ENCODE results near the gene CNPY1. TPM values are rescaled to one million over a fixed set of nuclear protein-coding genes. Genes with fewer than 3 reads are reported as not detected.

The CNPY1 gene
- total RNA-seq, 1 donor from 2014 or later, result not detected

DNA sequence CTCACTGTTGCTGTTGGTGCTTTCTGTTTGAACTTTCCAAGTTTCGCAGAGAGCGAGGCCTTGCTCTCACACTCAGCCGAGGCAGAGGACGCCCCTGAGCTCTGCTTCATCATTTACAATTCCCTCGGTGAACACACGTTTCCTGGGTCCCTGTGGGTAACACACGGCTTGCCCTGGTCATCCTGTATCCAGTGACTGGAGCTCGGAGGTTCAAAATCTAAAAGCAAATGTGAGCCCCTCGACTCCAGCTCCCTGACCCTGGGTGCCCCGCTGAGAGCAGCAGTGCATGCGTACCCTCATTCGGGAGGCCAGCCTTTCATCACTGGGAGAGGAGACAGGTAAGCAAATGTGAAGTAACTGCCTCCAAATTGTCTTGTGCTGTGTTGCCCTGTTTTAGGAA is 5.8 kb downstream of the CNPY1 start:
- Histone ChIP-seq H3K27me3 (no peaks in the 10 kb centered on the region), H3K27ac (no peak overlapping the region), H3K4me1 (no peaks in the 10 kb centered on the region), H3K36me3 (no peaks in the 10 kb centered on the region), H3K9me3 (no peaks in the 10 kb centered on the region), H3K4me3 (no peak overlapping the region)
- no peak for TF ChIP-seq POLR2AphosphoS5 (IDR thresholded peaks at IDR 0.05; ENCODE audit: insufficient read depth in 1 of 2, low read depth in 1 of 2)
- no peak for TF ChIP-seq POLR2A (IDR thresholded peaks at IDR 0.05)
- TF ChIP-seq, protein P1, sequence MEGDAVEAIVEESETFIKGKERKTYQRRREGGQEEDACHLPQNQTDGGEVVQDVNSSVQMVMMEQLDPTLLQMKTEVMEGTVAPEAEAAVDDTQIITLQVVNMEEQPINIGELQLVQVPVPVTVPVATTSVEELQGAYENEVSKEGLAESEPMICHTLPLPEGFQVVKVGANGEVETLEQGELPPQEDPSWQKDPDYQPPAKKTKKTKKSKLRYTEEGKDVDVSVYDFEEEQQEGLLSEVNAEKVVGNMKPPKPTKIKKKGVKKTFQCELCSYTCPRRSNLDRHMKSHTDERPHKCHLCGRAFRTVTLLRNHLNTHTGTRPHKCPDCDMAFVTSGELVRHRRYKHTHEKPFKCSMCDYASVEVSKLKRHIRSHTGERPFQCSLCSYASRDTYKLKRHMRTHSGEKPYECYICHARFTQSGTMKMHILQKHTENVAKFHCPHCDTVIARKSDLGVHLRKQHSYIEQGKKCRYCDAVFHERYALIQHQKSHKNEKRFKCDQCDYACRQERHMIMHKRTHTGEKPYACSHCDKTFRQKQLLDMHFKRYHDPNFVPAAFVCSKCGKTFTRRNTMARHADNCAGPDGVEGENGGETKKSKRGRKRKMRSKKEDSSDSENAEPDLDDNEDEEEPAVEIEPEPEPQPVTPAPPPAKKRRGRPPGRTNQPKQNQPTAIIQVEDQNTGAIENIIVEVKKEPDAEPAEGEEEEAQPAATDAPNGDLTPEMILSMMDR (IDR thresholded peaks at IDR 0.05), result no peak
- no peak for DNase-seq (ENCODE audit: extremely low spot score in 2 of 2)
- intact Hi-C loops (cut with DNase I), result no loop called here

DNA sequence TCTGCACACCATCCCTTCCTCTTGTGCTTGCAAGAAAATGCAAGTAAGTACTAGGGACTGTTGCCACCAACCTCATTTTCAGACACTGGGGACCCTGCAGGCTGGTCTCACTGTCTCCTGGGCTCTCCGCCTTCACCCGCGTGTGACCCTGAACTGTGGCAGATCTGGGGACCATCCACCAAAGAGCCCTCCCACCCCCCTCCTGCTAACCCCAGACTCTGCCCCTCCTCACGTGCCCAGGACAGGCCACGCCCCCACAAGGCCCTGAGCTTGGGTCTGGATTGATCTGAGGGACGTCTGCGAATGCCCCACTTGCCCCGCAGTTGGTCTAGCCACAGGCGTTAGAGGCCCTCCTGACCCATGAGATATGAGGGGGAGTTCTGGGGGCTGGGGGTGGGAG is 8.1 kb downstream of the CNPY1 start:
- DNase-seq (ENCODE audit: extremely low spot score in 2 of 2), result no peak
- H3K36me3 ChIP-seq, result no peaks in the 10 kb centered on the region
- no peak for TF ChIP-seq POLR2AphosphoS5 (IDR thresholded peaks at IDR 0.05; ENCODE audit: insufficient read depth in 1 of 2, low read depth in 1 of 2)
- TF ChIP-seq, protein P1 (IDR thresholded peaks at IDR 0.05), result no peak
- TF ChIP-seq POLR2A (IDR thresholded peaks at IDR 0.05), result no peak
- intact Hi-C loops (cut with DNase I), result no loop called here
- no peak overlapping the region for H3K4me3 ChIP-seq
- H3K9me3 ChIP-seq, result no peaks in the 10 kb centered on the region
- no peak overlapping the region for H3K27ac ChIP-seq
- H3K4me1 ChIP-seq, result peaks cover 7% of the 10 kb centered on the region
- H3K27me3 ChIP-seq, result no peaks in the 10 kb centered on the region

DNA sequence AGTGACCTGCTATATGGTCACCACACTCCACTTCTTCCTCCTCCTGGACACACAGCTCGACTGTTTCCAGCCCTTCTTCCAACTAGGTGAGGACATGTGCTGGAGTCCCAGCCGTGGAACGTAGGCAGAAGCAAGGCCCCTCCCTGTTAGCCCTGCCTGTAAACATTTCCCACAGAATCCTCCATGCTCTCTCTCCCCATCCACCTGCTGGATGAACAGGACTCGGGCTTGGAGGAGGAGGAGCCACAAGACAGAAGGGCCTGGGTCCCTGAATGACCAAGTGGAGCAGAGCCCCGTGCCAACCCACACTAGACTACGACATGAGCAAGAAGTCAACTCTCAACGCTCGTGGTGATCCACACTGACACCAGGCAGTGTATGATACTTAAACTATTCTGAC is 9.9 kb downstream of the CNPY1 start:
- TF ChIP-seq POLR2A (IDR thresholded peaks at IDR 0.05), result no peak
- no peak for TF ChIP-seq POLR2AphosphoS5 (IDR thresholded peaks at IDR 0.05; ENCODE audit: insufficient read depth in 1 of 2, low read depth in 1 of 2)
- TF ChIP-seq, protein P1 (IDR thresholded peaks at IDR 0.05), result no peak
- Histone ChIP-seq H3K36me3 (no peaks in the 10 kb centered on the region), H3K27me3 (no peaks in the 10 kb centered on the region), H3K27ac (no peak overlapping the region), H3K4me3 (no peak overlapping the region), H3K9me3 (no peaks in the 10 kb centered on the region), H3K4me1 (peaks cover 14% of the 10 kb centered on the region)
- no peak for DNase-seq (ENCODE audit: extremely low spot score in 2 of 2)
- intact Hi-C loops (cut with DNase I), result no loop called here

DNA sequence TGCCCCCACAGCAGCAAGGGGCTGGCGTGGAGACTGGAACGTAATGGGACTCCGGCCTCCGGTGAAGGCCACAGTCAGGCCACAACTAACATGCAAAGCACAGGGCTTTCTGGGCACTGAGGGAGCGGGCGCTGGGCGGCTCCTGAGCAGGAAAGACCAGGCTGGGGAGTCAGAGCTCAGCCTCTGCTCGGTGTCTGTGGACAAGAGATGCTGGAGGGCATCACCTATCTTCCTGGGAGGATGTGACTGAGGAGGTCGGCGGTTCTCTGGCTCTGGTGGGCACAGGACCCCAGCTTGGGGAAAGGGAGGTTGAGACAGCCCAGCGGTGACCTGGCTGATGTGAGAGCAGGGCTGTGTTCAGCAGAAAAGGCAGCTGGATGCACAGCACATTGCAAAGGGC is 11.7 kb downstream of the CNPY1 start:
- H3K27me3 ChIP-seq, result no peaks in the 10 kb centered on the region
- intact Hi-C loops (cut with DNase I), result no loop called here
- H3K36me3 ChIP-seq, result no peaks in the 10 kb centered on the region

More for the DNA sequence above, 11.7 kb downstream of the CNPY1 start:
- H3K27ac ChIP-seq, result no peak overlapping the region
- TF ChIP-seq, protein P1 (IDR thresholded peaks at IDR 0.05), result no peak
- TF ChIP-seq POLR2A (IDR thresholded peaks at IDR 0.05) (no peak), POLR2AphosphoS5 (IDR thresholded peaks at IDR 0.05; ENCODE audit: insufficient read depth in 1 of 2, low read depth in 1 of 2) (no peak)
- no peaks in the 10 kb centered on the region for H3K9me3 ChIP-seq
- H3K4me3 ChIP-seq, result no peak overlapping the region
- no peak for DNase-seq (ENCODE audit: extremely low spot score in 2 of 2)
- peaks cover 14% of the 10 kb centered on the region for H3K4me1 ChIP-seq

Data from vagina (tissue), 2 donors.